Natural killer cell (primary cell): ENCODE results near the gene TCF15. TPM values are rescaled to one million over a fixed set of nuclear protein-coding genes. Genes with fewer than 3 reads are reported as not detected.

Experiments
- ATAC-seq, 3 donors: fragments of 150-1000 bp in 2 of 3; fragments of 200-7000 bp in 1 of 3; cut with Tn5 transposase; 1 replicate in 1 of 3; 2 replicates in 2 of 3; pipeline ENCODE4 v1.10.0; 2021; ENCODE audit warnings: mild to moderate bottlenecking in 2 of 3, moderate library complexity in 2 of 3
- DNase-seq, 2 donors: peaks; one replicate each; pipeline versions ENCODE4 v3.0.0 to v3.0.0-alpha.2; 2013 to 2021; ENCODE audit warnings: mixed read lengths in 1 of 2
- H3K27ac ChIP-seq: one replicate; pipeline ENCODE4 v1.5.1; 2013; ENCODE audit warnings: mild to moderate bottlenecking, low read length
- H3K27me3 ChIP-seq: one replicate; pipeline ENCODE4 v1.6.1; 2013; ENCODE audit warnings: low read length; ENCODE audit not compliant: control insufficient read depth, insufficient read depth
- H3K36me3 ChIP-seq: one replicate; pipeline ENCODE4 v1.6.1; 2013; ENCODE audit warnings: low read length; ENCODE audit not compliant: control insufficient read depth, insufficient read depth
- H3K4me1 ChIP-seq: one replicate; pipeline ENCODE4 v1.6.1; 2013; ENCODE audit warnings: low read length; ENCODE audit not compliant: control insufficient read depth, insufficient read depth
- H3K4me3 ChIP-seq: one replicate; pipeline ENCODE4 v1.5.1; 2013; ENCODE audit warnings: low read length
- H3K9me3 ChIP-seq: one replicate; pipeline ENCODE4 v1.6.1; 2013; ENCODE audit warnings: low read length; ENCODE audit not compliant: control insufficient read depth, insufficient read depth
- H3K27ac Mint-ChIP-seq, 2 donors: one replicate each; pipeline ENCODE4 v1.8.0; 2022; ENCODE audit warnings: mild to moderate bottlenecking in 2 of 2, mixed read lengths in 2 of 2, moderate library complexity in 1 of 2
- H3K27me3 Mint-ChIP-seq, 2 donors: one replicate each; pipeline ENCODE4 v1.8.0; 2022; ENCODE audit warnings: low read depth in 2 of 2, mixed read lengths in 2 of 2
- H3K36me3 Mint-ChIP-seq: one replicate; pipeline ENCODE4 v1.8.0; 2022; ENCODE audit warnings: mixed read lengths
- H3K4me1 Mint-ChIP-seq, 2 donors: one replicate each; pipeline ENCODE4 v1.8.0; 2022; ENCODE audit warnings: mixed read lengths in 2 of 2
- H3K4me3 Mint-ChIP-seq: one replicate; pipeline ENCODE4 v1.8.0; 2022; ENCODE audit warnings: mild to moderate bottlenecking, moderate library complexity, mixed read lengths
- H3K9me3 Mint-ChIP-seq, 2 donors: one replicate each; pipeline ENCODE4 v1.8.0; 2022; ENCODE audit warnings: mixed read lengths in 2 of 2
- CTCF ChIP-seq: fragments of 200-600 bp; IDR thresholded peaks from one replicate; pipeline ENCODE4 v1.8.0; 2022; ENCODE audit warnings: antibody characterized with exemption
- WGBS: methylation state at CpG from one replicate; pipeline ENCODE4 v1.1.7; 2013; ENCODE audit warnings: missing lambda C conversion rate; ENCODE audit not compliant: insufficient coverage; 5-methylcytosine and 5-hydroxymethylcytosine counted together
- intact Hi-C: fragments of 100-400 bp; cut with micrococcal nuclease; formaldehyde crosslinking; loops from one replicate; pipeline ENCODE4 v1.14.2; 2022
- total RNA-seq, 4 donors: library from RNA; stranded (reverse); fragments of 120-200 nt in 1 of 4; gene quantifications; one replicate each; pipeline versions ENCODE4 v1.2.3 to v1.2.4, GENCODE V29; 2013 to 2022

The TCF15 gene
- total RNA-seq, 3 donors from 2014 or later (not counting 1 experiment from before 2014, with no cell fraction given): 0.32 TPM; not detected in 2

DNA sequence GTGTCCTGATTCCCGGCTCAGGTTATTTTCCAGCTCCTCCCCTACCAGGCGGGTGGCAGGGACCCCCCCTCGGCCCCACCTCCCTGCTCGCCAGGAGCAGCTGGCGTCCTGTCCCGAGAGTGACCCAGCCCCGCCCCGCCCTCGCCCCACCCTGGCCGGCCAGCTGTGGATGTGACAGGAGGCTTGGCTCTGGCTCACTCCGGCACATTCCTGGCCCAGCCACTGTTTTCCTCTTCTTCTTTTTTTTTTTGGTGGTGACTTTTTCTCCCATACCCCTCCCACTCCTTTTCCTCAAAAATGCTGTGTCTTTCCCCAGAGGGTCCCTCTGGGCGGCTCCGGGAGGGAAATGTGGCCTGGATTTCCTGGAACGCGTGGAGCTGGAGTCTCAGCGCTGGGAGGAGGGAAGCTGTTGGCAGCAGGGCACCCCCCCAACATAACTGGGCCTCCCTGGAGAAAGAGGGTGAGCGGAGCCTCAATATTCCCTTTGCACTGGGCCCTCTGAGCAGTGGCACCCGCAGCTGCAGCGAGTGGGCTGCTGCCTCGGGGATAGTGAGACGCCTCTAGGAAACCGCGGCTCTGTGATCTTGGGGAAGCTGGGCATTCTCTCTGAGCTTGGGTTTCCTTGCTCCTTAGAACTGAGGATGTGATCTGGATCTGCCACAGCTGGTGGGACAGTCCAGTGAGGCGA, 38.2 kb downstream of the TCF15 start:
- Mint-ChIP-seq H3K27me3 (peaks cover 35 to 37% of the 10 kb centered on the region in 2 donors), H3K27ac (no peak overlapping the region), H3K36me3 (no peaks in the 10 kb centered on the region), H3K4me3 (no peak overlapping the region), H3K9me3 (no peaks in the 10 kb centered on the region), H3K4me1 (no peaks in the 10 kb centered on the region)
- H3K9me3 ChIP-seq: no peaks in the 10 kb centered on the region
- intact Hi-C loops: no loop called here
- H3K4me1 ChIP-seq: no peaks in the 10 kb centered on the region
- 63% methylated on average over 24 of the region's 24 CpGs for WGBS
- no peaks in the 10 kb centered on the region for H3K36me3 ChIP-seq
- no peak for ATAC-seq
- no peak overlapping the region for H3K4me3 ChIP-seq
- peaks cover 6% of the 10 kb centered on the region for H3K27me3 ChIP-seq
- no peak for TF ChIP-seq CTCF
- DNase-seq: no peak
- H3K27ac ChIP-seq: no peak overlapping the region

GRCh38 chr20:568673-569415, 41.3 kb downstream of the TCF15 start:
- H3K4me3 Mint-ChIP-seq: no peak overlapping the region
- Histone ChIP-seq H3K9me3 (no peaks in the 10 kb centered on the region), H3K27ac (no peak overlapping the region), H3K4me1 (no peaks in the 10 kb centered on the region), H3K4me3 (no peak overlapping the region), H3K27me3 (peaks cover 6% of the 10 kb centered on the region), H3K36me3 (no peaks in the 10 kb centered on the region)
- intact Hi-C loops: no loop called here
- ATAC-seq (no peak), DNase-seq (no peak)
- WGBS: 78% methylated on average over 14 of the region's 14 CpGs
- TF ChIP-seq CTCF: no peak
- peaks cover 21 to 31% of the 10 kb centered on the region in 2 donors for H3K27me3 Mint-ChIP-seq
- no peaks in the 10 kb centered on the region for H3K9me3 Mint-ChIP-seq
- no peaks in the 10 kb centered on the region for H3K36me3 Mint-ChIP-seq
- no peak overlapping the region for H3K27ac Mint-ChIP-seq
- no peaks in the 10 kb centered on the region for H3K4me1 Mint-ChIP-seq

DNA sequence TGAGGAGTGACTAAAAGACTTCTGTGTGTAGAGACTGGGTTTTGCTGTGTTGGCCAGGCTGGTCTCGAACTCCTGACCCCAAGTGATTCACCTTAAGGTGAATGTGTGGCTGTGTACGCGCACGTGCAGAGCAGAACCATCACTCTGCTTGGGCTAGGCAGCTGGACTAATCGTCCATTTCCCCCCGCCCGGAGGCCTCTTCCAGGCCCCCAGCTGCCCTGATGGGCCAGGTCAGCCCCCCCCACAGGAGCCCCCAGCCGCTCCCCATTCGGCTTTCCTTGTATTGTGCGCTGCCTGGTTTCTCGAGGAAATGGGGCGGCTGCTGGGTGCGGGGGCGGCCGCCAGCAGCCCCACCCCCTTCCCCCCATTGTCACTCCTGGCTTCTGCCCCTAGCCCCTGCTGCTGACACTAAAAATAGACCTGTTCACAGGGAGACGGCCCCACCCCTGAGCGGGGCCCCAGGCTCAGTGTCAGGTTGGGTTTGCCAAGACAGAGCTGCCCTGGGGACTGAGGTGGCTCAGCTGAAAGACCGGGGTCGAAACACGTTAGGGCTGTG, 41.9 kb downstream of the TCF15 start:
- H3K27me3 ChIP-seq: peaks cover 6% of the 10 kb centered on the region
- ATAC-seq: no peak
- no peaks in the 10 kb centered on the region for H3K36me3 Mint-ChIP-seq
- H3K4me1 Mint-ChIP-seq: no peaks in the 10 kb centered on the region
- no peak for TF ChIP-seq CTCF
- WGBS: 27% methylated on average over 20 of the region's 20 CpGs
- peaks cover 15 to 26% of the 10 kb centered on the region in 2 donors for H3K27me3 Mint-ChIP-seq
- intact Hi-C loops: no loop called here
- no peak overlapping the region for H3K27ac Mint-ChIP-seq
- H3K9me3 Mint-ChIP-seq: no peaks in the 10 kb centered on the region
- no peak overlapping the region for H3K4me3 ChIP-seq
- H3K4me3 Mint-ChIP-seq: no peak overlapping the region
- no peak for DNase-seq
- no peaks in the 10 kb centered on the region for H3K9me3 ChIP-seq
- H3K4me1 ChIP-seq: no peaks in the 10 kb centered on the region
- no peaks in the 10 kb centered on the region for H3K36me3 ChIP-seq
- H3K27ac ChIP-seq: no peak overlapping the region
